Activated B cell treated with CpG ODN at 0.5 μM for 24 hours (primary cell): ENCODE measurements around the gene SAMM50. TPM values are rescaled to one million over a fixed set of nuclear protein-coding genes. Genes with fewer than 3 reads are reported as not detected.

Source experiments
- ATAC-seq: fragments of 200-7000 bp; cut with Tn5 transposase; one replicate; pipeline ENCODE4 v1.10.0; 2021; ENCODE audit warnings: low read depth, mild to moderate bottlenecking, moderate library complexity
- CTCF ChIA-PET: fragments of 350-600 bp; sonication (Branson Sonifier 250); formaldehyde crosslinking; loops from one replicate; lab custom pipeline; 2021; ENCODE audit warnings: antibody characterized with exemption; lab: Charles Lee
- POLR2A ChIA-PET: fragments of 350-600 bp; sonication (Branson Sonifier 250); formaldehyde crosslinking; loops from one replicate; lab custom pipeline; 2021; ENCODE audit warnings: antibody characterized with exemption; lab: Charles Lee
- DNase-seq: peaks from one replicate; pipeline ENCODE4 v3.0.0; 2022
- H3K27ac Mint-ChIP-seq: one replicate; pipeline ENCODE4 v1.8.0; 2020; ENCODE audit warnings: mixed read lengths
- H3K27me3 Mint-ChIP-seq: one replicate; pipeline ENCODE4 v1.8.0; 2021; ENCODE audit warnings: mixed read lengths
- H3K36me3 Mint-ChIP-seq: one replicate; pipeline ENCODE4 v1.8.0; 2021; ENCODE audit warnings: low read depth, mixed read lengths
- H3K4me1 Mint-ChIP-seq: one replicate; pipeline ENCODE4 v1.8.0; 2021; ENCODE audit warnings: mixed read lengths
- H3K4me3 Mint-ChIP-seq: one replicate; pipeline ENCODE4 v1.8.0; 2020; ENCODE audit warnings: mild to moderate bottlenecking, mixed read lengths
- H3K9me3 Mint-ChIP-seq: one replicate; pipeline ENCODE4 v1.8.0; 2020; ENCODE audit warnings: mixed read lengths
- intact Hi-C: fragments of 100-400 bp; cut with micrococcal nuclease; formaldehyde crosslinking; loops from one replicate; pipeline ENCODE4 v1.15.1; 2024
- total RNA-seq: library from RNA; stranded (reverse); gene quantifications from 2 replicates; pipeline ENCODE4 v1.2.3, GENCODE V29; 2022
- TF ChIP-seq, protein P1 (sequence below): fragments of 200-600 bp; IDR thresholded peaks from one replicate; pipeline ENCODE4 v1.8.0; 2022; ENCODE audit warnings: antibody characterized with exemption, mild to moderate bottlenecking

SAMM50 gene
- total RNA-seq, 1 donor from 2014 or later, result 51.2 TPM

DNA sequence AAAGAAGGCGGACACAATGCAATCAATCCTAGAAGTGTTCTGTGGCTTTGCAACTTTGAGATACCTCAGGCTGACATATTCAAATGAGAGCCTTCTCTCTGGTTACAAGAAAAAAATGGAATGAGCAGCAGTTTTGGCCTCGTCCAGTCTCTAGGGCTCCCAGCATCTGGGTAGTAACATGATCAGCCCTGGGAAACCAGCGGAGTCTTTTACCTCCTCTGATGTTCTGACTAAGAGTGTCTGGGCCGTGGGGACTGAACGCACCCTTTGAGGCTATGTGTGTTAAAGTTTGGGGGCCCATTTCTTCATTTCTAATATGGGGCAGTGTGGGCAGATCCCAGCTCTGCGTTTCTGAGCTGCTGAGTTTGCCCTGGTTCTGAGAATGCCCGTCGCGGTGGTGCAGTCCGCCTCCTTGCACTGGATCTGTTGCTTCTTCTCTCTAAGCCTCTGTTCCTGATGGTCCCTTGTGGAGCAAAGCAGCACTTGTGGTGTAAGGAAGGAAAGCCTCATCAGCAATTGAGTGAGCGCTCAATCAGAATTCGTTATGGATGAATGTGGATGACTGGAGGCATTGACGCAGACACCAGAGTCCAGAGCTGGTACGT is 77.0 kb downstream of the SAMM50 start:
- CTCF ChIA-PET, result interaction anchor here (1.5 to 2.4 kb wide), 2 partner anchors 39 to 49 kb away, joined by 5 to 6 read pairs; no protein-coding TSS in a partner anchor
- TF ChIP-seq, protein P1, sequence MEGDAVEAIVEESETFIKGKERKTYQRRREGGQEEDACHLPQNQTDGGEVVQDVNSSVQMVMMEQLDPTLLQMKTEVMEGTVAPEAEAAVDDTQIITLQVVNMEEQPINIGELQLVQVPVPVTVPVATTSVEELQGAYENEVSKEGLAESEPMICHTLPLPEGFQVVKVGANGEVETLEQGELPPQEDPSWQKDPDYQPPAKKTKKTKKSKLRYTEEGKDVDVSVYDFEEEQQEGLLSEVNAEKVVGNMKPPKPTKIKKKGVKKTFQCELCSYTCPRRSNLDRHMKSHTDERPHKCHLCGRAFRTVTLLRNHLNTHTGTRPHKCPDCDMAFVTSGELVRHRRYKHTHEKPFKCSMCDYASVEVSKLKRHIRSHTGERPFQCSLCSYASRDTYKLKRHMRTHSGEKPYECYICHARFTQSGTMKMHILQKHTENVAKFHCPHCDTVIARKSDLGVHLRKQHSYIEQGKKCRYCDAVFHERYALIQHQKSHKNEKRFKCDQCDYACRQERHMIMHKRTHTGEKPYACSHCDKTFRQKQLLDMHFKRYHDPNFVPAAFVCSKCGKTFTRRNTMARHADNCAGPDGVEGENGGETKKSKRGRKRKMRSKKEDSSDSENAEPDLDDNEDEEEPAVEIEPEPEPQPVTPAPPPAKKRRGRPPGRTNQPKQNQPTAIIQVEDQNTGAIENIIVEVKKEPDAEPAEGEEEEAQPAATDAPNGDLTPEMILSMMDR, result no peak
- ATAC-seq, result no peak
- POLR2A ChIA-PET, result no interaction called here
- intact Hi-C loops, result no loop called here
- no peak overlapping the region for H3K4me3 Mint-ChIP-seq
- no peaks in the 10 kb centered on the region for H3K9me3 Mint-ChIP-seq
- H3K4me1 Mint-ChIP-seq, result peaks cover 46% of the 10 kb centered on the region
- no peaks in the 10 kb centered on the region for H3K27me3 Mint-ChIP-seq
- H3K36me3 Mint-ChIP-seq, result peaks cover 7% of the 10 kb centered on the region
- no peak for DNase-seq
- peak overlapping the region; percentile 53 for H3K27ac Mint-ChIP-seq

DNA sequence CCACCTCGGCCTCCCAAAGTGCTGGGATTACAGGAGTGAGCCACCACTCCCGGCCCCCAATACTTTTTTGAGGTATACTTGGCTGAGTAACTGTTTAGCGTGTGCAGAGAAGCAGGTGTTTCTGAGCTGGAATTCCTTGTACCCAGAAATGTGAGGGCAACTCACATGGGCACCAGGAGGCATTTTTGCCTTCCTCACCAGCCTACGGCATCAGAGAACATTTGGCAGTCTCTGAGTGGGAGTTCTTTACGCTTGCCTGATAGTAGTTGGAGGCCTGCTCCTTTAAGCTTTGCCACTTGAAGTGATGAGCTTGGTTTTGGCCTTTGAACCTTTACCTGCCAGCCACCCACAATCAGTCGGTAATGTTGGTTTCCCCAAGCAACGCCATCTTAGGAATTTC is 78.0 kb downstream of the SAMM50 start:
- TF ChIP-seq, protein P1, result no peak
- peaks cover 39% of the 10 kb centered on the region for H3K4me1 Mint-ChIP-seq
- H3K36me3 Mint-ChIP-seq, result peaks cover 9% of the 10 kb centered on the region
- intact Hi-C loops, result no loop called here
- H3K27me3 Mint-ChIP-seq, result no peaks in the 10 kb centered on the region
- H3K4me3 Mint-ChIP-seq, result no peak overlapping the region
- ATAC-seq (no peak), DNase-seq (no peak)
- CTCF ChIA-PET, result interaction anchor here (0.9 to 2.4 kb wide), 2 partner anchors 9 to 48 kb away, joined by 3 to 6 read pairs; no protein-coding TSS in a partner anchor
- no peaks in the 10 kb centered on the region for H3K9me3 Mint-ChIP-seq
- H3K27ac Mint-ChIP-seq, result no peak overlapping the region
- POLR2A ChIA-PET, result interaction anchor here (0.7 kb wide), 1 partner anchor 14 kb away, joined by 4 read pairs; no protein-coding TSS in a partner anchor

DNA sequence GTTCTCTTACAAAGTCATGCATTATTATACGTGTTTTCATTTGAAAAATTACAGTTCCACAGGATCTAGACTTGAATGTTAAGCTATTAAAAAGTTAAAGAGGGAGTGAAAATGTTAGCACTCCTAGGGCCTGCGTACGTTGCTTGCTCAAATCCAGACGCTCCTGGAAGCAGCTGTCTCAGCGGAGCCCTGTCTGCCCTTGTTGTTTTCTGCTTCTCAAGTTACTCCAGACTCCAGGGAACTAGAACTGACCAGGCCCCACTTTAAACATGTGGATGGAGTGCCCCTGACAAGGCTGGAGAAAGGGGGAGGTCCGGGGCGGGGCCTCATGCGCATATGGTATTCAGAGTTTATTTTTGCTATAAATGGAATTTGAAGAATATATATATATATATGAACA is 78.5 kb downstream of the SAMM50 start:
- Mint-ChIP-seq H3K4me1 (peaks cover 35% of the 10 kb centered on the region), H3K4me3 (no peak overlapping the region), H3K27me3 (no peaks in the 10 kb centered on the region), H3K36me3 (peaks cover 9% of the 10 kb centered on the region), H3K27ac (no peak overlapping the region), H3K9me3 (no peaks in the 10 kb centered on the region)
- ChIA-PET CTCF (interaction anchor here (0.9 to 1.3 kb wide), 2 partner anchors 9 to 40 kb away, joined by 3 read pairs; no protein-coding TSS in a partner anchor), POLR2A (interaction anchor here (0.7 kb wide), 1 partner anchor 14 kb away, joined by 4 read pairs; no protein-coding TSS in a partner anchor)
- no peak for ATAC-seq
- TF ChIP-seq, protein P1, result no peak
- intact Hi-C loops, result no loop called here
- no peak for DNase-seq

DNA sequence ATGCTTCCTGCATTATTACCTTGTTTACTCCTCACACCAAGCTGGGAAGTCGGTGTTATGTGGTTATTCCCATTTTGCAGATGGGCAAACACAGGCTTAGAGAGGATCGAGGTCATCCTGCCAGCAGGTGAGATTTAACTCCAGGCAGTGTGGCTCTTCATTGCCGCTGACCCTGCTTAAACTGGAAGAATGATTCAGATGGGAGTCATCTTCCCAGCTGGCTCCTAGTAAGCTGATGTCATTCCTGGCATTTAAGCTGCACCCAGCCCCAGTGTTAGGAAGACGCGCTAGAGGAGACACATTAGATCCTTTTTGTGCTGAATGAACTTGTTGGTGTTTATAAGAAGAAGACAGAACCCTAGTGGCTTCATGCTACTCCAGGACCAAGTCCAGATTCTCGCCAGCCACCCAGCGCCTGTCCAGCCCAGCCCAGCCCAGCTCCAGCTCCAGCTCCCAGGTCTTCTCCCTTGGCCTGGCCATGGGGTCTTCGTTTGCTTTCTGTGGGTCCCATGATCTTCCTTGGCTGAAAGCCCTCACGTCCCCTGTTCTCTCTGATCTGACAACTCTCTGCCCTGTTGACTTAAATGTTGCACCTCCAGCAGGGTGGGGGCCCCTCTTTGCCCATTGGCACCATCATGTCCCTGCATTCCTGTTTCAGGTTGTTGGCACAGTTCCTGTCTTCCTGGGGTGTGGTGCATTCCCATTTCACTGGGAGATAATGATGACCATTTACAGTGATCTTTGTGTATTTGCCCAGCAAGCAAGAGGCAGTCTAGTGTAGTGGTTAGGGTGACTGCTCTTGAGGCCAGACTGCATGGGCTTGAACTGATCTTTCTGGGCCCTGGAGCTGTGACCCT is 82.5 kb downstream of the SAMM50 start:
- no peak for DNase-seq
- TF ChIP-seq, protein P1, result no peak
- H3K4me3 Mint-ChIP-seq, result no peak overlapping the region
- H3K4me1 Mint-ChIP-seq, result peaks cover 17% of the 10 kb centered on the region
- no peak overlapping the region for H3K27ac Mint-ChIP-seq
- H3K9me3 Mint-ChIP-seq, result no peaks in the 10 kb centered on the region
- no peak for ATAC-seq
- H3K27me3 Mint-ChIP-seq, result no peaks in the 10 kb centered on the region
- peaks cover 4% of the 10 kb centered on the region for H3K36me3 Mint-ChIP-seq
- intact Hi-C loops, result no loop called here
- ChIA-PET CTCF (interaction anchor here (1.0 kb wide), 1 partner anchor 44 kb away, joined by 5 read pairs; no protein-coding TSS in a partner anchor), POLR2A (interaction anchor here (1.3 to 2.2 kb wide), 2 partner anchors 11 to 13 kb away, joined by 4 to 7 read pairs; partner anchors contain the start of gene PARVB)
